Brain pericyte (primary cell): ENCODE results near the gene FIZ1.

ENCODE experiments used
- DNase-seq: peaks from one replicate; pipeline ENCODE4 v3.0.0-alpha.2; 2012; ENCODE audit warnings: low read depth, low spot score

FIZ1 gene

DNA sequence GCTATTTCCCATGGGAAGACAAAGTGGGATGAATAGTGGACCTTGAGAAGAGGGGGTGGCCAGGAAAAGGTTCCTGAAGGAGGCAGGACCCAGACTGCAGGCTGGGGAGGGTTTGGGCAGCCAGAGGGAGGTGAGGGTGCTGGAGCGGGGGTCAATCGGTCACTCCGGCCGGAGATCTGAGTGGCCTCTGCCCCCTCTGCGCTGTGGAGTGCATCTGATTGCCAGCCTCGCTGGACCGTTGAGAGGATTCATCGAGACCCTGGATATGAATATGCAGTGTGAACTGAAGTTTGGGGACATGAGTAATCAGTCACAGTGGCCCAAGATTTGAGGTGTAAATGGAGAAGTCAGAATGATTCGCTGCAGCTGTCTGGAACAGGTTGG is 36.0 kb upstream of the FIZ1 start:
- DNase-seq, result no peak

DNA sequence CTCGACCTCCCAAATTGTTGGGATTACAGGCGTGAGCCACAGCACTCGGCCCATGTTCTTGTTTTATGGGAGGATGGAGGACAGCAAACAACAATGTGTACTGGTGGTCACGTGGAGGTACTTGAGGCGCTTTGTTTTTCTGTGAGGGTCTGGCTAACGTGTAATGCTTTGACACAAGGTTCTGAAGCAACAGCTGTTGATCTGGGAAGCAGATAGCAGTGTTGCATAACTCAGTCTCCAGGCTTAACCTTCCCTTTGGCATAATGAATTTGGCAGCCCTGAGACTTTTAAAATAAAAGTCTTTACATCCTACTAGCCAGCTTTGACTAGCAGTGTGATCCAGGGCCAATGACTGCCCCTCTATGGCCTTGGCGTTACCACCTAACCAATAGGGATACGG is 34.5 kb upstream of the FIZ1 start:
- no peak for DNase-seq

DNA sequence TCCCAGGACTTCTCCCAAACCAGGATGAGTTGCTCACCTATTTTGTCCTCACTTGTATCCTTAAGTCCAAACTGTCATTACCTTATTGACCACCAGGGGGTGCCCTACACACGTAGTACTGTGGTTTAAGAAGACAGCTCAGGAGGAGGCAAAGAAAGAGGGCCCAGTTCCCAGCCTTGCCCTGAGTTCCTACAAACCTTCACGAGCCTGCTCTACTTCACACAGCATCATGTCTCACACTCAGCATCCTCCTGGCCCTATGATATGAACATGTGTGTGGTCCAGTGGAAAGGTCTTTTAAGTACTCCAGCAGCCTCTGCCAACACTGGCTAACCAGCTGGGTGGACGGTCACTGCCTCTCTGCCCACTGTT is 33.1 kb upstream of the FIZ1 start:
- DNase-seq, result peak; percentile 69

DNA sequence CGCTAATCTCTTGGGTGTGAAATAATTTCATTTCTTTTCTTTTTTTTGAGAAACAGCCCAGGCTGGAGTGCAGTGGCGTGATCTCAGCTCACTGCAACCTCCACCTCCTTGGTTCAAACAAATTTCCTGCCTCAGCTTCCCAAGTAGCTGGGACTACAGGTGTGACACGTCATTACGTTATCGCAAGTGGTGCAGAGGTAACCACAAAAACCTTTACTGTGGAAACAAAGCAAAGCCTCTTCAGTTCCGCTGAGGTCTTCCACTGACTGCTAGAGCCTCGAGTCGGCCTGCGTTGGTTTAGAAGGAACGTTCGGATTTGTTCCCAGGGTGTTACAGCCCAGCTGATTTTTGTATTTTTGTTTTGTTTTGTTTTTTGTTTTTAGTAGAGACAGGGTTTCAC is 27.0 kb upstream of the FIZ1 start:
- no peak for DNase-seq

DNA sequence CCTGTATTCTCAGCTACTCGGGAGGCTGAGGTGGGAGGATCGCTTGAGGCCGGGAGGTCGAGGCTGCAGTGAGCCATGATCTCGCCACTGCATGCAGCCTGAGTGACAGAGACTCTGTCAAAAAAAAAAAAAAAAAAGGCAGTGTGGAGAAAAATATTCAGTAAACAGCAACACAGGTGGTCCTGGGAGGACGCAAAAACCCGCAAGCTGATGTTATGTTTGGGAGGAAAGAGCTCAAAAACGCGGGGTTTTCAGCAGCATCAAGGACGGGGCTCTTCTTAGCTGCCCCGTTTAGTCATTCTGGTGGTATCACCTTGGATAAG is 25.6 kb upstream of the FIZ1 start:
- DNase-seq, result no peak

DNA sequence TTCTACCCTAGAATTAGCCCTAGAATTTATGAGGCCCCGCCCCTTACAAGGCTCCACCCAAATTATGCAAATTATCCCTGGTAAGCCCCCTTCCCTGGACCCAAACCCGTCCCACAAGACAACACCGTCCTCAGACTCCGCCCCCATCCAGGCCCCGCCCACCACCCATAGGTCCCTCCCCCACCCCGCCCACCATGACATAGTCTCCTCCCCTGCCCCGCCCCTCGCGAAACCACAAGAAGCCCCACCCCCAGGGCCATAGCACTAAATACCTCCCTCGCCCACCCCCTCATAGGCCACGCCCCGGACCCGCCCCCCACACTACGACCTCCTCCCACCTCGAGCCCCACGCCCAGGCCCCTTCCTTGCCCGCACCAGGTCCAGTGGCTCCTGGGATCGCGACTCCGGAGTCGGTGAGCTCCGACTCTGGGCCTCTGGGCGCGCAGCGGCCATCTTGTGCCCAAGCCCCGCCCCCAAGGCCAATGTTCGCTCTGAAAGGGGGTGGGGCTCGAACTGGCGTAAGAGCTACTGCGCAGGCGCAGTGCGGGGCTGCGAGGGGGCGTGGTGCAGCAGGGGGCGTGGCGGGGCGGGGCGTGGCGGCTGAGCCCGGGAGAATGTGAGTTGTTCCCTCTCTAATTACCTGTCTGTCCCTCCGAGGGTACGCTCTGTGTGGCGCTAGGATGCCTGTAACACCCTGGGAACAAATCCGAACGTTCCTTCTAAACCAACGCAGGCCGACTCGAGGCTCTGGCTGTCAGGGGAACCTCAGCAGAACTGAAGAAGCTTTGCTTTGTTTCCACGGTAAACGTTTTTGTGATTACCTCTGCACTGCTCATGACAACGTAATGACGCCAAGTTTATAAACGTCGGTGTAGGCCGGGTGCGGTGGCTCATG is 25.0 kb upstream of the FIZ1 start, which contains the start of gene ZNF784:
Gene ZNF784, minus strand, starts transcription at position 458 of the 895 bp plus-strand sequence. Its CDS starts 5 bp downstream, at position 453.
- peak; percentile 68 for DNase-seq

DNA sequence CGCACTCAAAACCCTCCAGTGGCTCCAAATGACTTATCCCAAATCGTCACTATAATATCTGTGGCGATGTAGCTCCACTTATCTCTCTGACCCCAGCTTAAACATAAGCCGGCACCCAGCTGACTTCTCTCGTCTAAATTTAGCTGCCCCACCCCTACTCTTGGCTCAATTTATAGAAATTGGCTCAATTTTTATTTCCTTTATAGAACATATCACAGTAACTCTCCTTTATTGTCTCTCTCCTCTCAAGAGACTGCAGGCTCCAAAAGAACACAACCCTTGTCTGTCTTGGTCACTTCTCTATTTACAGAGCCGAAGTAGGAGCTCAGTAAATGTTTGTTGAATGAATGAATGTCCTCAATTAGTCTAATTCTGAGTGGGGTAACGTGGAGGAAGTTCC is 24.2 kb upstream of the FIZ1 start:
- no peak for DNase-seq

DNA sequence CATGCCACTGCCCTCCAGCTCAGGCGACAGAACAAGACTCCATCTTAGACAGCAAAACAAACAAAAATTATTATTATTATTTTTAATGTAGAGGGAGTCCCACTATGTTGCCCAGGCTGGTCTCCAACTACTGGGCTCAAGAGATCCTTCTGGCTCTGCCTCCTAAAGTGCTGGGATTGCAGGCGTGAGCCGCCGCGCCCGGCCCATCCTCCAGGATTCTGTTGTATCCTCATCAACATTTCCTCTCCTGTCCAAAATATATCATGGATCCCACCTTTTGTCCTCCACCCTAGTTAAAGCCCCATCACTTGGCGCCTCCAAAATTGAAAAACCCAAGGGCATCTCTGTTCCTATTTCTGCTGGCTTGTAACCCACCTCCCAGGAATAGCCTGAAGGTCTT is 23.8 kb upstream of the FIZ1 start:
- no peak for DNase-seq

DNA sequence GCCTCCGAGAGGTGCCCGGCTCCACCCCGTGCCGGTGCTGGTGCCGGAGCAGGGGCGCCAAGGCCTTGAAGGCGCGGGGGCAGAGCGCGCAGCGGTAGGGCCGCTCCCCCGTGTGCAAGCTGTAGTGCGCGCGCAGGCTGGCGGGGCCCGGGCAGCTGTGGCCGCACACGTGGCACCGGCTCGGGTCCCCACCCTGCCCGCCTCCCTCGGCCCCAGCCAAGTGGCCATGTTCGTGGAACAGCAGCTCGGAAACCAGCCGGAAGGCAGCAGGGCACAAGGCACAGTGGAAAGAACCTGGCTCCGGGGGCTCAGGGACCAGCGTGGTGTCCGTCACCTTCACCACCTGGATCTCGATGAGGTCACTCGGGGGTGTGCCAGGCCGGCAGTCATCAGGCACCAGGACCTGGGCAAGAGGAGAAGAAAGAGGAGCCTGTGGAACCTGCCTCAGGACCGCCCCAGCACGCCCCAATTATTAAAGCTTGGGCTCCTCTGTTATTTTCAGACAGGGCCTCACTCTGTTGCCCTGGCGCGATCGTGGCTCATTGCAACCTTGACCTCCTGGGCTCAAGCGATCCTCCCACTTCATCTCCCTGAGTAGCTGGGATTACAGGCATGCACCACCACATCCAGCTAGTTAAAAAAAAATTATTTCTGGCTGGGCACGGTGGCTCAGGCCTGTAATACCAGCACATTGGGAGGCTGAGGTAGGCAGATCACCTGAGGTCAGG is 23.1 kb upstream of the FIZ1 start:
- no peak for DNase-seq

DNA sequence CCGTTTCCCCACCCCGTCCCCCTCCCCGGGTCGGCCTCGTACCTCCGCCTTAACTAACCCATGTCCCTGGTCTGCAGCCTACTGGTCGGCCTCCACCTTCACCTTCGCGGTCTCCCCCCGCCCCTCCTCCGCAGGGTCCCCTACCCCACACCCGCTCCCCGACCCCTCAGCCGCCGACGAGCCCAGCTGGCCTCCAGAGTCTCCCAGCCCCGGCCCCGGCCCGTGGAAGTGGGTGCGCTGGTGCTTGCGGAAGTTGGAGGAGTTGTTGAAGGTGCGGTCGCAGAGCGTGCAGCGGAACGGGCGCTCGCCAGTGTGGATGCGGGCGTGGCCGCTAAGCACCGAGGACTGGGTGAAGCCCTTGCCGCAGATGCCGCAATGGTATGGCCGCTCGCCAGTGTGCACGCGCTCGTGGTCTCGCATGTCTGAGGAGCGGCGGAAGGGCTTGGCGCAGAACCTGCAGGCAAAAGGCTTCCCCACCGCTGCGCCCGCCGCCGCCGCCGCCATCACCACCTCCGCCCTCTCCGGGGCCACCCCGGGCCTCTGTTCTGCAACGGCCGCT is 22.4 kb upstream of the FIZ1 start:
- no peak for DNase-seq

DNA sequence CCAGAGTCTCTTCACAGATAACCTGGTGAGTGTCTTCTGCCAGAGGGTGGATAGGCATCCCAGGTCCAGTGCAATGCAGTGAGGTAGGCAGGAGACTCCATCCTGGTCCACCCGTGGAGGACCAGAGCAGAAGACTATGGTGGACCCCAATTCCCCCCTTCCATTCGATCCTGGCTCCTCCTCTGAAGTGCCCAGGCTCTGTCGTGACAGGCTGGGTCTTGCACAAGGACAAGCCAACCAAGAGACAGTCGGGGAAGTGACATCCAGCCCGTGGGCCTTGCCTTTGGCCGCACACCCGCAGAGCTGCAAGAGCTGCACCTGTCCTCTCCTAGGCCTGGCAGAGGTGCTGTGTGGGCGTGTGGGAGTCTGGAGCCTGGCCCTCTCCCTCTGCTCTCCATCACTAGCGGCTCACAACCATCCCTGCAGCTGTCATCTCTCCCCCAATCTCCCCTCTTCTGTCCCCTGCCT is 21.9 kb upstream of the FIZ1 start:
- no peak for DNase-seq

DNA sequence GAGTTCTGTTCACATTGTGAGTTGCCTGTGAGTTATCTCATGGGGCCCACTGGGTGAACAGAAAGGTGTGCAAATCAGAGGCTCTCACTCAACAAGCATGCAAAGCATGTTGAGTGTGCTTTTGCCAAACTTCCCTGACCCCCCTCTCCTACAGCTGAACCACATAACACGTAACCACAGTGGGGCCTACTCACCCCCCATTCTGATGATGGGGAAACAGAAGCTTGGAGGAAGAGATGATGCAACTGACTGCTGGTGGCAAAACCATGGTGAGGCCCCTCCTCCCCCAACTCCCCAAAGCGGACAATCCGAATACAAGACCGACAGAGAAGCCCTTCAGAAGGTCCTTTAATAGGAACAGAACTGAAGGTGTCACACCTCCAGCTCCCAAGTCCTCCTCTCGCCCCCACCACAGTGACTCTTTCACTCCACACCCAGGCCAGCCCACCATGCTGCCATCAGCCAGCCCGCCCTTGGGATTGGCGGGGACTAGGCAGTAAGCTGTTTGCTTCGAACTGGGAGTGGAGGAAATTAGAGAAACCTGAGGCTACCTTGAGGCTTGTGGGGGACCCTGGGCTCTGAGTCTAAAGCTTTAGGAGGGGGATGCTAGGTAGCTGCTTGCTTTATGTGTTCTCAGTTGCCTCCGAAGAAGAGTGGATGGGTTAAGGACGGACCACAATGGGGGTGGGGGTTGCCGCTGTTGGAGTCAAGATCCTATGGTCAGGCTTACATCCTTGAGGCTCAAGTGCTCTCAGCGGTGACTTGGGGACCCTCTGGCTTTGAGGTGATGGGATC is 21.3 kb upstream of the FIZ1 start:
- no peak for DNase-seq

DNA sequence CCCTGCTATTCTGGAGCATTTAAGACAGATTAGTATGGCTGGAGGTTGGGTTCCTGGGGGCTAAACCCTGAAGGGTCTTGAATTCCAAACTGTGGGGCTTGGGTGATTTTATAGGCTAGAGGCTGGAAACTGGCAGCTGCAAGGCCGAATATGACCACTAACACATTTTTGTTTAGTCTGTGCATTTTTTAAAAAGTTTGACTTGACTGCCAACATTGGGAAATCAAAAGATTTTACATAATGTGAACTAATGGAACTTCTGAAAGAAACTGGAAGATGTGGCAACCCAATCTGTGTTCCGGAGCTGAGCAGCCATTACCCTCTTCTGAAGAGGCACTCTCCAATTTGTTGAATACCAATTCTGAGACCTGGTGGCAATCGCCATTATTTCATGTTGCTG is 20.0 kb upstream of the FIZ1 start:
- DNase-seq, result no peak

DNA sequence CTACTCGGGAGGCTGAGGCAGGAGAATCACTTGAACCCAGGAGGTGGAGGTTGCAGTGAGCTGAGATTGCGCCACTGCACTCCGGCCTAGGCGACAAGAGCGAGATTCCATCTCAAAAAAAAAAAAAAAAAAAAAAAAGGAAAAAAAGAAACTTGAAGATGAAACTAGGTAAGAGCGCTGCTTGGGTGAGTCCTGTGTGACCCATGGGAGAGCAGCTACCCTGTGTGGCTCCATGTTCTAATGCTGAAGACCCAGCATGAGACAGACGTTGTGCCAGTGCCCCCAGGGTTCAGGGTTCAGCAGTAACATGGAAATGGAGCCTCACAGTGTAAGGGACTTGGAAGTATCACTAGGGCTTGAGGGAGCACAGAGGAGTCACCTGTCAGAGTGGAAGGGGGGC is 19.1 kb upstream of the FIZ1 start:
- no peak for DNase-seq

DNA sequence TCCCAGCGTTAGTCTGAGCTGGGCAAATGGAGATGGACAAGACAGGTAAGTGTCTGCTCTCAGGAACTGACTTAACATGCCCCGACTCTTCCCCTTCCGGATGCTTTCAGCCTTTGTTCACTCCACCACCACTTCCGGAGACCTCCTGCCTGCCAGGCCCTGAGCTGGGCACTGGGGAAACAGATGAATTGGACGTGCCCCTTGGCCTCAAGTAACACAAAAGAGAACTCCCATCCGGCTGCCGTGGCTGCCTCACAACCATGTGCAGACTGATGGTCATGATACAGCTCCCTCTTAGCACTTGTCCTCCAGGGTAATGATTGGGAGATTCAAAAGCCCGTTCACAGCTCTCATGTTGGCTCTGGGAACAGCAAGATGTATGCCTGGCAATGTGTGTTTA is 18.1 kb upstream of the FIZ1 start:
- no peak for DNase-seq

DNA sequence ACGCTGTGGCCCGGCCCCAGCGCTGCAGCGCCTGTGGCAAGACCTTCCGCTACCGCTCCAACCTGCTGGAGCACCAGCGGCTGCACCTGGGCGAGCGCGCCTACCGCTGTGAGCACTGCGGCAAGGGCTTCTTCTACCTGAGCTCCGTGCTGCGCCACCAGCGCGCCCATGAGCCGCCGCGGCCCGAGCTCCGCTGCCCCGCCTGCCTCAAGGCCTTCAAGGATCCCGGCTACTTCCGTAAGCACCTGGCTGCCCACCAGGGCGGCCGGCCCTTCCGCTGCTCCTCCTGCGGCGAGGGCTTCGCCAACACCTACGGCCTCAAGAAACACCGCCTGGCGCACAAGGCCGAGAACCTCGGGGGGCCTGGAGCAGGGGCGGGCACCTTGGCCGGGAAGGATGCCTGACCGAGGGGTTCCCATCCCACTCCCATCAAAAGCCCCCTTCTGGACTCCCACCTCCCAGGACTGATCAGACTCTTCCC is 17.1 kb upstream of the FIZ1 start:
- no peak for DNase-seq

DNA sequence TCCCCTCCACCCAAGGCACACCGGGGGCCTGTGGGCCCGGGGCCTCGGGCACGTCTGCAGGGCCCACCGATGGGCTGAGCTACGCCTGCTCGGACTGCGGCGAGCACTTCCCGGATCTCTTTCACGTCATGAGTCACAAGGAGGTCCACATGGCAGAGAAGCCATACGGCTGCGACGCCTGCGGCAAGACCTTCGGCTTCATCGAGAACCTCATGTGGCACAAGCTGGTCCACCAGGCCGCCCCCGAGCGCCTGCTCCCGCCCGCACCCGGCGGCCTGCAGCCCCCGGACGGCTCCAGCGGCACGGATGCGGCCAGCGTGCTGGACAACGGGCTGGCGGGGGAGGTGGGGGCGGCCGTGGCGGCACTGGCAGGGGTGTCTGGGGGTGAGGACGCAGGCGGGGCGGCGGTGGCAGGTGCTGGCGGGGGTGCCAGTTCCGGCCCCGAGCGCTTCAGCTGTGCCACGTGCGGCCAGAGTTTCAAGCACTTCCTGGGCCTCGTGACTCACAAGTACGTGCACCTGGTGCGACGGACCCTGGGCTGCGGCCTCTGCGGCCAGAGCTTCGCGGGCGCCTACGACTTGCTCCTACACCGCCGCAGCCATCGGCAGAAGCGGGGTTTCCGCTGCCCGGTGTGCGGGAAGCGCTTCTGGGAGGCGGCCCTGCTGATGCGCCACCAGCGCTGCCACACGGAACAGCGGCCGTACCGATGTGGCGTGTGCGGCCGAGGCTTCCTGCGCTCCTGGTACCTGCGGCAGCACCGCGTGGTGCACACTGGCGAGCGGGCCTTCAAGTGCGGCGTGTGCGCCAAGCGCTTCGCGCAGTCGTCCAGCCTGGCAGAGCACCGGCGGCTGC is 16.5 kb upstream of the FIZ1 start:
- DNase-seq, result no peak

DNA sequence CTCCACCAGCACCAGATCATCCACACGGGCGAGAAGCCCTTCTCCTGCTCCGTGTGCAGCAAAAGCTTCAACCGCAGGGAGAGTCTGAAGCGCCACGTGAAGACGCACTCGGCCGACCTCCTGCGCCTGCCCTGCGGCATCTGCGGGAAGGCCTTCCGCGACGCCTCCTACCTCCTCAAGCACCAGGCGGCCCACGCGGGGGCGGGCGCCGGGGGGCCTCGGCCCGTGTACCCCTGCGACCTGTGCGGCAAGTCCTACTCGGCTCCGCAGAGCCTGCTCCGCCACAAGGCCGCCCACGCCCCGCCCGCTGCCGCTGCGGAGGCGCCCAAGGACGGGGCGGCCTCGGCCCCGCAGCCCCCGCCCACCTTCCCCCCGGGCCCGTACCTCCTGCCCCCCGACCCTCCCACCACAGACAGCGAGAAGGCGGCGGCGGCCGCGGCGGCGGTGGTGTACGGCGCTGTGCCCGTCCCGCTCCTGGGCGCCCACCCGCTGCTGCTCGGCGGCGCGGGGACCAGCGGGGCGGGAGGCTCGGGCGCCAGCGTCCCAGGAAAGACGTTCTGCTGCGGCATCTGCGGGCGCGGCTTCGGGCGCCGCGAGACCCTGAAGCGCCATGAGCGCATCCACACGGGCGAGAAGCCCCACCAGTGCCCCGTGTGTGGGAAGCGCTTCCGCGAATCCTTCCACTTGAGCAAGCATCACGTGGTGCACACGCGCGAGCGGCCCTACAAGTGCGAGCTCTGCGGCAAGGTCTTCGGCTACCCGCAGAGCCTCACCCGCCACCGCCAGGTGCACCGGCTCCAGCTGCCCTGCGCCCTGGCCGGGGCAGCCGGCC is 15.6 kb upstream of the FIZ1 start:
- no peak for DNase-seq

DNA sequence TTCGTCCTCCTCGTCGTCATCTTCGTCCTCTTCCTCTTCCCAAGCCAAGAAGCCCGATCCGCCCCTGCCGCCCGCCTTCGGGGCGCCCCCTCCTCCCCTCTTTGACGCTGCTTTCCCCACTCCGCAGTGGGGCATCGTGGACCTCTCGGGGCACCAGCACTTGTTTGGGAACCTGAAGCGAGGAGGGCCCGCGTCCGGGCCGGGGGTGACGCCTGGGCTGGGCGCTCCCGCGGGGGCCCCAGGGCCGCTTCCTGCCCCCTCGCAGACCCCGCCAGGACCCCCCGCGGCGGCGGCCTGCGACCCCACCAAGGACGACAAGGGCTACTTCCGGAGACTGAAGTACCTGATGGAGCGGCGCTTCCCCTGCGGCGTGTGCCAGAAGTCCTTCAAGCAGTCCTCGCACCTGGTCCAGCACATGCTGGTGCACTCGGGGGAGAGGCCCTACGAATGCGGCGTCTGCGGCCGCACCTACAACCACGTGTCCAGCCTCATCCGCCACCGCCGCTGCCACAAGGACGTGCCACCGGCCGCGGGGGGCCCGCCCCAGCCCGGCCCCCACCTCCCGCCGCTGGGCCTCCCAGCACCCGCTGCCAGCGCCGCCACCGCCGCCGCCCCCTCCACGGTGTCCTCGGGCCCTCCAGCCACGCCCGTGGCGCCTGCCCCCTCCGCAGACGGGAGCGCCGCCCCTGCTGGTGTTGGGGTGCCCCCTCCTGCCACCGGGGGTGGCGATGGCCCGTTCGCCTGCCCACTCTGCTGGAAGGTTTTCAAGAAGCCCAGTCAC is 14.8 kb upstream of the FIZ1 start:
- DNase-seq, result no peak
